ENCODE measurements around the gene DOC2B.

DNA sequence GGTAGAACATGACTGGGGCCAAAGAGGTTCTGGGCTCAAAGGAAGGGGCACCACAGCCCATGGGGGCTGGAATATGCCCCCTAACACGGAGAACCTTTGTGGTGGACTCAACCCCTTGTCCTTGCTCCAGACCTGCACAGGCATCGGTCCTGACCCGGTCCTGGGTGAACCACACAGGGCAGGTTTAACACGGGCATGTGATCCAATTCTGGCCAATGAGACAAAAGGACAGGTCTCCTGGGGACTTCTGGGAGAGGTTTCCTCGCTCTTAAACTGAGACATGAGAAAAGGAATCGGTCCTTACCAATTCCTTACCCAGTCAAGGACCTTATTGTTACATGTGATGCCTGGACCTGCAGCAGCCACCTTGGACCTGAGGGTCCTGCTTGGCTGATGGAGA, 3.7 kb downstream of the DOC2B start:
- TF ChIP-seq, protein P1, sequence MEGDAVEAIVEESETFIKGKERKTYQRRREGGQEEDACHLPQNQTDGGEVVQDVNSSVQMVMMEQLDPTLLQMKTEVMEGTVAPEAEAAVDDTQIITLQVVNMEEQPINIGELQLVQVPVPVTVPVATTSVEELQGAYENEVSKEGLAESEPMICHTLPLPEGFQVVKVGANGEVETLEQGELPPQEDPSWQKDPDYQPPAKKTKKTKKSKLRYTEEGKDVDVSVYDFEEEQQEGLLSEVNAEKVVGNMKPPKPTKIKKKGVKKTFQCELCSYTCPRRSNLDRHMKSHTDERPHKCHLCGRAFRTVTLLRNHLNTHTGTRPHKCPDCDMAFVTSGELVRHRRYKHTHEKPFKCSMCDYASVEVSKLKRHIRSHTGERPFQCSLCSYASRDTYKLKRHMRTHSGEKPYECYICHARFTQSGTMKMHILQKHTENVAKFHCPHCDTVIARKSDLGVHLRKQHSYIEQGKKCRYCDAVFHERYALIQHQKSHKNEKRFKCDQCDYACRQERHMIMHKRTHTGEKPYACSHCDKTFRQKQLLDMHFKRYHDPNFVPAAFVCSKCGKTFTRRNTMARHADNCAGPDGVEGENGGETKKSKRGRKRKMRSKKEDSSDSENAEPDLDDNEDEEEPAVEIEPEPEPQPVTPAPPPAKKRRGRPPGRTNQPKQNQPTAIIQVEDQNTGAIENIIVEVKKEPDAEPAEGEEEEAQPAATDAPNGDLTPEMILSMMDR (IDR thresholded peaks at IDR 0.05), result no peak
- TF ChIP-seq POLR2A (IDR thresholded peaks at IDR 0.05), result no peak

Data from lower leg skin (tissue), 3 donors.